Lung (tissue), 12 donors: ENCODE data around the gene MRPS10. TPM values are rescaled to one million over a fixed set of nuclear protein-coding genes. Genes with fewer than 3 reads are reported as not detected.

Source experiments
- ATAC-seq: fragments of 200-7000 bp; cut with Tn5 transposase; one replicate; pipeline ENCODE4 v1.9.1; 2020; ENCODE audit warnings: moderate number of reproducible peaks; ENCODE audit not compliant: insufficient read depth, low FRiP score
- DNase-seq, 3 donors: peaks; one replicate each; pipeline ENCODE4 v3.0.0-alpha.2; 2013 to 2017
- H3K27ac ChIP-seq, 2 donors: one replicate each; pipeline ENCODE4 v1.5.1; 2013; ENCODE audit warnings: mild to moderate bottlenecking in 2 of 2, moderate library complexity in 2 of 2, control low read depth in 1 of 2, inconsistent platforms in 1 of 2, low read depth in 1 of 2, low read length in 1 of 2
- H3K27me3 ChIP-seq, 3 donors: one replicate each; pipeline ENCODE4 v1.5.1; 2013; ENCODE audit warnings: low read length in 2 of 3; ENCODE audit not compliant: control insufficient read depth in 3 of 3, insufficient read depth in 3 of 3
- H3K36me3 ChIP-seq, 4 donors: one replicate each; pipeline ENCODE4 v1.5.1; 2013; ENCODE audit warnings: low read length in 4 of 4, mild to moderate bottlenecking in 1 of 4, moderate library complexity in 1 of 4; ENCODE audit not compliant: control insufficient read depth in 4 of 4, insufficient read depth in 4 of 4
- H3K4me1 ChIP-seq, 5 donors: one replicate each; pipeline ENCODE4 v1.5.1; 2013; ENCODE audit warnings: low read length in 5 of 5, mild to moderate bottlenecking in 2 of 5, moderate library complexity in 1 of 5; ENCODE audit not compliant: control insufficient read depth in 5 of 5, insufficient read depth in 5 of 5
- H3K4me3 ChIP-seq: one replicate; pipeline ENCODE4 v1.5.1; 2013; ENCODE audit warnings: mild to moderate bottlenecking, control low read depth, moderate library complexity
- H3K9ac ChIP-seq, 2 donors: one replicate each; pipeline ENCODE4 v1.5.1; 2013; ENCODE audit warnings: low read length in 2 of 2, control low read depth in 1 of 2; ENCODE audit not compliant: insufficient read depth in 1 of 2
- H3K9me3 ChIP-seq, 4 donors: one replicate each; pipeline ENCODE4 v1.5.1; 2013; ENCODE audit warnings: low read length in 3 of 4, mild to moderate bottlenecking in 1 of 4, moderate library complexity in 1 of 4; ENCODE audit not compliant: control insufficient read depth in 4 of 4, insufficient read depth in 3 of 4
- CTCF ChIP-seq: IDR thresholded peaks from 2 replicates; pipeline ENCODE4 v1.5.1; 2012; ENCODE audit warnings: mild to moderate bottlenecking; ENCODE audit errors: control extremely low read depth, extremely low read depth
- WGBS, 2 donors: extraction: QIAGEN DNeasy Blood & Tissue Kit; methylation state at CpG; one replicate each; pipeline ENCODE4 v1.1.7; 2013; 5-methylcytosine and 5-hydroxymethylcytosine counted together
- polyA plus RNA-seq, 2 donors: library from polyadenylated mRNA; stranded (reverse); fragments of 200-250 nt; gene quantifications; one replicate each; pipeline ENCODE4 v1.2.1, GENCODE V29; 2013
- total RNA-seq, 2 donors: library from RNA; depleted of rRNA in 1 of 2; stranded (reverse); fragments of >200 nt in 1 of 2; gene quantifications; one replicate each; pipeline ENCODE4 v1.2.1, GENCODE V29; 2014 to 2021
- donor health status: control.
- donor health status: control.
- donor health status: Bipolar disorder and iron deficiency.
- donor health status: healthy.
- donor health status: DM: yes; HTN: yes; CAD: no.

MRPS10 gene
- total and polyA plus RNA-seq, 4 donors = 19.7 to 26.5 (median 22.5) TPM

GRCh38 chr6:42162812-42163211 lies 54.8 kb downstream of the MRPS10 start:
- Histone ChIP-seq H3K4me3 (no peak overlapping the region), H3K9me3 (no peaks in the 10 kb centered on the region), H3K4me1 (no peaks in the 10 kb centered on the region), H3K9ac (no peak overlapping the region), H3K36me3 (no peaks in the 10 kb centered on the region), H3K27ac (no peak overlapping the region), H3K27me3 (no peaks in the 10 kb centered on the region)
- DNase-seq = no peak
- WGBS, 2 donors = 87 to 90% methylated on average over 13 of the region's 13 CpGs
- TF ChIP-seq CTCF = no peak
- ATAC-seq = no peak

DNA sequence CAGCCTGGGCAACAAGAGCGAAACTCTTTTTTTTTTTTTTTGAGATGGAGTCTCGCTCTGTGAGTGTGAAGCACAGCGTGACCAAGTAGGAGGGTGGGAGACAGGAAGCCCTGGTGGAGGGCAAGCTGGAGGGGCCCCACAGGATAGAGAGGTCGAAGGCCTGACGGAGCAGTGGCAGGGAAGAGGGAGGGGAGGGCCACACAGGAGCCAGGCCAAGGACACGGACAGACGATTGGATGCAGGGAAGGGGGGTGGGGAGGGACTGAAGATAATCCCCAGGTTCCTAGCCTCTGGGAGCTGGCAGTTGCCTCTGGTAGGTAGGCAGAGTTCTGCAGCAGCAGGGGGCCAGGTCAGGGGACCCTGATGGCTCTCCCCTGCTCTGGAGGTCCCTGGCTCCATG lies 55.3 kb downstream of the MRPS10 start:
- no peak for DNase-seq
- Histone ChIP-seq H3K9me3 (no peaks in the 10 kb centered on the region), H3K27me3 (no peaks in the 10 kb centered on the region), H3K36me3 (no peaks in the 10 kb centered on the region), H3K9ac (no peak overlapping the region), H3K27ac (no peak overlapping the region), H3K4me3 (no peak overlapping the region), H3K4me1 (no peaks in the 10 kb centered on the region)
- TF ChIP-seq CTCF = no peak
- WGBS, 2 donors = 59 to 60% methylated on average over 7 of the region's 7 CpGs
- ATAC-seq = no peak

GRCh38 chr6:42159431-42160024 lies 58.1 kb downstream of the MRPS10 start:
- Histone ChIP-seq H3K9ac (no peak overlapping the region), H3K9me3 (peaks cover 0 to 1% (median 0%) of the 10 kb centered on the region in 4 donors), H3K4me1 (no peaks in the 10 kb centered on the region), H3K27me3 (no peaks in the 10 kb centered on the region), H3K4me3 (no peak overlapping the region), H3K36me3 (no peaks in the 10 kb centered on the region), H3K27ac (no peak overlapping the region)
- ATAC-seq = no peak
- DNase-seq = no peak
- 66 to 93% methylated on average over 4 of the region's 4 CpGs for WGBS, 2 donors
- TF ChIP-seq CTCF = no peak

- ATAC-seq = no peak
- 81 to 88% methylated on average over 2 of the region's 2 CpGs for WGBS, 2 donors
Measured at GRCh38 chr6:42158631-42159030, 59.0 kb downstream of the MRPS10 start.

More at GRCh38 chr6:42158631-42159030, 59.0 kb downstream of the MRPS10 start:
- peaks cover 0 to 1% (median 0%) of the 10 kb centered on the region in 4 donors for H3K9me3 ChIP-seq
- no peak overlapping the region for H3K4me3 ChIP-seq
- no peak overlapping the region for H3K9ac ChIP-seq
- no peaks in the 10 kb centered on the region for H3K4me1 ChIP-seq
- no peaks in the 10 kb centered on the region for H3K27me3 ChIP-seq
- no peak for DNase-seq
- no peak overlapping the region for H3K27ac ChIP-seq
- no peaks in the 10 kb centered on the region for H3K36me3 ChIP-seq
- TF ChIP-seq CTCF = no peak
